Astrocyte (in vitro differentiated cells and primary cell): ENCODE data around the gene ATP13A2.

Experiments
- CTCF ChIP-seq: IDR thresholded peaks from 2 replicates; pipeline ENCODE4 v1.5.1; 2011; ENCODE audit warnings: low read depth, mild to moderate bottlenecking, inconsistent platforms, low read length, moderate library complexity; ENCODE audit not compliant: insufficient read depth
- EZH2 ChIP-seq: IDR thresholded peaks from 2 replicates; pipeline ENCODE4 v1.6.1; 2012; ENCODE audit warnings: mild to moderate bottlenecking, low read length, inconsistent platforms; ENCODE audit not compliant: insufficient read depth

GRCh38 chr1:16992102-16992501, 19.6 kb downstream of the ATP13A2 start:
- TF ChIP-seq EZH2 (no peak), CTCF (no peak)
